IPS-20b (cell line): ENCODE data around the gene FBXW8.

Experiments
- H3K27ac ChIP-seq: one replicate; pipeline ENCODE4 v1.5.1; 2013; ENCODE audit warnings: low read length
- H3K27me3 ChIP-seq: 2 replicates; pipeline ENCODE4 v1.6.1; 2013; ENCODE audit warnings: mild to moderate bottlenecking, low read length, inconsistent platforms; ENCODE audit not compliant: insufficient read depth
- H3K36me3 ChIP-seq: 2 replicates; pipeline ENCODE4 v1.6.1; 2013; ENCODE audit warnings: low read depth, mild to moderate bottlenecking, inconsistent platforms, low read length, moderate library complexity; ENCODE audit not compliant: insufficient read depth
- H3K4me1 ChIP-seq: 2 replicates; pipeline ENCODE4 v1.6.1; 2013; ENCODE audit warnings: mild to moderate bottlenecking, control low read depth, inconsistent platforms, low read length, moderate library complexity; ENCODE audit not compliant: insufficient read depth
- H3K4me3 ChIP-seq: 2 replicates; pipeline ENCODE4 v1.5.1; 2013; ENCODE audit warnings: mild to moderate bottlenecking, low read length, inconsistent platforms
- H3K9ac ChIP-seq: 2 replicates; pipeline ENCODE4 v1.6.1; 2013; ENCODE audit warnings: low read depth, mild to moderate bottlenecking, inconsistent platforms, low read length, moderate library complexity
- H3K9me3 ChIP-seq: 2 replicates; pipeline ENCODE4 v1.6.1; 2013; ENCODE audit warnings: mild to moderate bottlenecking, low read depth, low read length, inconsistent platforms; ENCODE audit not compliant: insufficient read depth

FBXW8 gene

GRCh38 chr12:116945886-116946550 lies 35.3 kb downstream of the FBXW8 start:
- Histone ChIP-seq H3K36me3 (peaks cover 51% of the 10 kb centered on the region), H3K9me3 (0 out of 2 replicates have a peak, but pooled peaks cover 4% of the 10 kb centered on the region), H3K4me1 (no peaks in the 10 kb centered on the region), H3K27ac (no peak overlapping the region), H3K4me3 (no peak overlapping the region), H3K27me3 (no peaks in the 10 kb centered on the region), H3K9ac (no peak overlapping the region)

- Histone ChIP-seq H3K4me3 (no peak overlapping the region), H3K9me3 (0 out of 2 replicates have a peak, but pooled peaks cover 2% of the 10 kb centered on the region), H3K4me1 (no peaks in the 10 kb centered on the region), H3K27ac (no peak overlapping the region), H3K27me3 (no peaks in the 10 kb centered on the region), H3K36me3 (peaks cover 51% of the 10 kb centered on the region), H3K9ac (no peak overlapping the region)
Observed at GRCh38 chr12:116948298-116948697, 37.5 kb downstream of the FBXW8 start.

GRCh38 chr12:116950628-116951325 lies 40.0 kb downstream of the FBXW8 start:
- H3K9ac ChIP-seq, result no peak overlapping the region
- no peak overlapping the region for H3K4me3 ChIP-seq
- no peaks in the 10 kb centered on the region for H3K4me1 ChIP-seq
- H3K36me3 ChIP-seq, result peaks cover 35% of the 10 kb centered on the region
- H3K9me3 ChIP-seq, result no peaks in the 10 kb centered on the region
- no peaks in the 10 kb centered on the region for H3K27me3 ChIP-seq
- no peak overlapping the region for H3K27ac ChIP-seq

- Histone ChIP-seq H3K4me3 (no peak overlapping the region), H3K36me3 (peaks cover 8% of the 10 kb centered on the region; the same call in 1 of the 2 replicates), H3K9me3 (no peaks in the 10 kb centered on the region), H3K27ac (no peak overlapping the region), H3K27me3 (no peaks in the 10 kb centered on the region), H3K4me1 (no peaks in the 10 kb centered on the region), H3K9ac (no peak overlapping the region)
Observed at GRCh38 chr12:116954710-116955381, 44.1 kb downstream of the FBXW8 start.

- no peak overlapping the region for H3K4me3 ChIP-seq
- peaks cover 4% of the 10 kb centered on the region; the same call in 1 of the 2 replicates for H3K36me3 ChIP-seq
- no peaks in the 10 kb centered on the region for H3K4me1 ChIP-seq
- no peak overlapping the region for H3K9ac ChIP-seq
- H3K9me3 ChIP-seq, result no peaks in the 10 kb centered on the region
- no peaks in the 10 kb centered on the region for H3K27me3 ChIP-seq
- H3K27ac ChIP-seq, result no peak overlapping the region
Observed at GRCh38 chr12:116955382-116956021, 44.8 kb downstream of the FBXW8 start.

GRCh38 chr12:116958402-116959197 lies 47.9 kb downstream of the FBXW8 start:
- Histone ChIP-seq H3K27ac (no peak overlapping the region), H3K9ac (no peak overlapping the region), H3K4me1 (no peaks in the 10 kb centered on the region), H3K36me3 (no peaks in the 10 kb centered on the region; the same call in 1 of the 2 replicates), H3K27me3 (no peaks in the 10 kb centered on the region), H3K4me3 (no peak overlapping the region), H3K9me3 (no peaks in the 10 kb centered on the region)

- Histone ChIP-seq H3K27me3 (no peaks in the 10 kb centered on the region), H3K9me3 (no peaks in the 10 kb centered on the region), H3K4me3 (no peak overlapping the region), H3K36me3 (no peaks in the 10 kb centered on the region; the same call in 1 of the 2 replicates), H3K9ac (no peak overlapping the region), H3K27ac (no peak overlapping the region), H3K4me1 (no peaks in the 10 kb centered on the region)
Observed at GRCh38 chr12:116959198-116959460, 48.4 kb downstream of the FBXW8 start.

- H3K4me1 ChIP-seq, result no peaks in the 10 kb centered on the region
- H3K27ac ChIP-seq, result no peak overlapping the region
- H3K27me3 ChIP-seq, result no peaks in the 10 kb centered on the region
- H3K36me3 ChIP-seq, result peaks cover 7% of the 10 kb centered on the region; the same call in 1 of the 2 replicates
- no peak overlapping the region for H3K9ac ChIP-seq
- H3K4me3 ChIP-seq, result no peak overlapping the region
- H3K9me3 ChIP-seq, result no peaks in the 10 kb centered on the region
Observed at GRCh38 chr12:116959845-116960514, 49.2 kb downstream of the FBXW8 start.

- no peak overlapping the region for H3K9ac ChIP-seq
- H3K27me3 ChIP-seq, result no peaks in the 10 kb centered on the region
- H3K9me3 ChIP-seq, result no peaks in the 10 kb centered on the region
- no peaks in the 10 kb centered on the region for H3K4me1 ChIP-seq
- no peak overlapping the region for H3K27ac ChIP-seq
- H3K4me3 ChIP-seq, result no peak overlapping the region
- peaks cover 17% of the 10 kb centered on the region; the same call in 1 of the 2 replicates for H3K36me3 ChIP-seq
Observed at GRCh38 chr12:116962197-116962596, 51.4 kb downstream of the FBXW8 start.

GRCh38 chr12:116962783-116963356 lies 52.1 kb downstream of the FBXW8 start:
- no peak overlapping the region for H3K27ac ChIP-seq
- H3K4me1 ChIP-seq, result no peaks in the 10 kb centered on the region
- H3K4me3 ChIP-seq, result no peak overlapping the region
- H3K9ac ChIP-seq, result no peak overlapping the region
- H3K36me3 ChIP-seq, result peaks cover 17% of the 10 kb centered on the region; the same call in 1 of the 2 replicates
- H3K27me3 ChIP-seq, result no peaks in the 10 kb centered on the region
- no peaks in the 10 kb centered on the region for H3K9me3 ChIP-seq
